Trophoblast cell (in vitro differentiated cells and primary cell): ENCODE measurements around the gene RIPOR2.

Source experiments
- DNase-seq, 2 donors: peaks; one replicate each; pipeline ENCODE4 v3.0.0-alpha.2; 2016
- H2AFZ ChIP-seq: 2 replicates; pipeline ENCODE4 v1.6.1; 2013; ENCODE audit warnings: low read length, moderate library complexity, mild to moderate bottlenecking; ENCODE audit not compliant: insufficient read depth, poor library complexity
- H2AK5ac ChIP-seq: 2 replicates; pipeline ENCODE4 v1.6.1; 2013; ENCODE audit warnings: mild to moderate bottlenecking, low read length
- H2BK120ac ChIP-seq: 2 replicates; pipeline ENCODE4 v1.6.1; 2013; ENCODE audit warnings: low read length, mild to moderate bottlenecking, moderate library complexity; ENCODE audit not compliant: insufficient read depth, poor library complexity
- H2BK12ac ChIP-seq: 2 replicates; pipeline ENCODE4 v1.6.1; 2013; ENCODE audit warnings: mild to moderate bottlenecking, low read length, moderate library complexity
- H2BK5ac ChIP-seq: 2 replicates; pipeline ENCODE4 v1.6.1; 2013; ENCODE audit warnings: low read length, low read depth, moderate library complexity, mild to moderate bottlenecking; ENCODE audit not compliant: poor library complexity
- H3K14ac ChIP-seq: 2 replicates; pipeline ENCODE4 v1.6.1; 2013; ENCODE audit warnings: mild to moderate bottlenecking, low read length
- H3K18ac ChIP-seq: 2 replicates; pipeline ENCODE4 v1.6.1; 2013; ENCODE audit warnings: mild to moderate bottlenecking, low read length
- H3K23ac ChIP-seq: 2 replicates; pipeline ENCODE4 v1.6.1; 2013; ENCODE audit warnings: low read length
- H3K27ac ChIP-seq: 2 replicates; pipeline ENCODE4 v1.5.1; 2013; ENCODE audit warnings: low read depth, mild to moderate bottlenecking, inconsistent platforms, low read length, moderate library complexity
- H3K27me3 ChIP-seq: 2 replicates; pipeline ENCODE4 v1.6.1; 2013; ENCODE audit warnings: inconsistent platforms, mild to moderate bottlenecking, low read length, moderate library complexity; ENCODE audit not compliant: insufficient read depth
- H3K36me3 ChIP-seq, 2 experiments: 1 replicate in 1 of 2; 2 replicates in 1 of 2; pipeline ENCODE4 v1.6.1; 2013; ENCODE audit warnings: low read length in 2 of 2, mild to moderate bottlenecking in 2 of 2, moderate library complexity in 1 of 2; ENCODE audit not compliant: insufficient read depth in 2 of 2, control insufficient read depth in 1 of 2
- H3K4ac ChIP-seq: 2 replicates; pipeline ENCODE4 v1.6.1; 2013; ENCODE audit warnings: low read depth, mild to moderate bottlenecking, low read length, moderate library complexity
- H3K4me1 ChIP-seq, 2 experiments: 1 replicate in 1 of 2; 2 replicates in 1 of 2; pipeline ENCODE4 v1.6.1; 2013; ENCODE audit warnings: low read length in 2 of 2, mild to moderate bottlenecking in 2 of 2, moderate library complexity in 1 of 2; ENCODE audit not compliant: insufficient read depth in 2 of 2, control insufficient read depth in 1 of 2
- H3K4me2 ChIP-seq: 2 replicates; pipeline ENCODE4 v1.6.1; 2013; ENCODE audit warnings: inconsistent platforms, mild to moderate bottlenecking, low read length, moderate library complexity
- H3K4me3 ChIP-seq: 2 replicates; pipeline ENCODE4 v1.5.1; 2013; ENCODE audit warnings: mild to moderate bottlenecking, low read depth, low read length, inconsistent platforms
- H3K79me1 ChIP-seq: one replicate; pipeline ENCODE4 v1.6.1; 2013; ENCODE audit warnings: low read length
- H3K79me2 ChIP-seq: 2 replicates; pipeline ENCODE4 v1.6.1; 2013; ENCODE audit warnings: low read length, mild to moderate bottlenecking; ENCODE audit not compliant: control insufficient read depth, insufficient read depth, poor library complexity
- H3K9ac ChIP-seq: 2 replicates; pipeline ENCODE4 v1.6.1; 2013; ENCODE audit warnings: mild to moderate bottlenecking, low read length
- H3K9me3 ChIP-seq: 2 replicates; pipeline ENCODE4 v1.6.1; 2013; ENCODE audit warnings: low read depth, mild to moderate bottlenecking, control low read depth, inconsistent platforms, low read length; ENCODE audit not compliant: insufficient read depth
- H4K12ac ChIP-seq: 2 replicates; pipeline ENCODE4 v1.6.1; 2013; ENCODE audit warnings: low read depth, mild to moderate bottlenecking, low read length, moderate library complexity
- H4K8ac ChIP-seq: 2 replicates; pipeline ENCODE4 v1.6.1; 2013; ENCODE audit warnings: low read depth, mild to moderate bottlenecking, low read length, moderate library complexity
- H4K91ac ChIP-seq: one replicate; pipeline ENCODE4 v1.6.1; 2013; ENCODE audit warnings: low read depth, mild to moderate bottlenecking, low read length, moderate library complexity
- WGBS: extraction: QIAGEN DNeasy Blood & Tissue Kit; methylation state at CpG from one replicate; pipeline ENCODE4 v1.1.7; 2013; ENCODE audit warnings: missing lambda C conversion rate; ENCODE audit not compliant: insufficient read length, insufficient coverage; ENCODE audit errors: extremely low coverage; 5-methylcytosine and 5-hydroxymethylcytosine counted together

The RIPOR2 gene

GRCh38 chr6:24827162-24827561, 108.6 kb downstream of the RIPOR2 start:
- Histone ChIP-seq H3K79me2 (no peaks in the 10 kb centered on the region), H4K8ac (no peak overlapping the region), H3K9ac (no peak overlapping the region), H3K4me2 (no peak overlapping the region), H3K9me3 (no peaks in the 10 kb centered on the region), H2BK5ac (no peak overlapping the region), H3K27ac (no peak overlapping the region), H3K27me3 (no peaks in the 10 kb centered on the region), H3K4me1 (no peaks in the 10 kb centered on the region), H3K4ac (no peak overlapping the region), H2AFZ (no peak overlapping the region), H2AK5ac (no peak overlapping the region), H4K91ac (no peak overlapping the region), H2BK12ac (no peak overlapping the region), H3K14ac (no peak overlapping the region), H3K23ac (no peak overlapping the region), H3K4me3 (no peak overlapping the region), H3K36me3 (peaks cover 15 to 16% of the 10 kb centered on the region in 2 experiments), H4K12ac (no peak overlapping the region), H2BK120ac (no peak overlapping the region), H3K18ac (no peak overlapping the region), H3K79me1 (no peaks in the 10 kb centered on the region)
- no CpG with 5 or more reads among the region's 3 CpGs for WGBS
- no peak for DNase-seq

- Histone ChIP-seq H2BK12ac (no peak overlapping the region), H2BK5ac (no peak overlapping the region), H4K91ac (no peak overlapping the region), H3K36me3 (peaks cover 8 to 11% of the 10 kb centered on the region in 2 experiments), H3K27me3 (no peaks in the 10 kb centered on the region), H3K9me3 (no peaks in the 10 kb centered on the region), H4K12ac (no peak overlapping the region), H3K4me2 (no peak overlapping the region), H3K4me3 (no peak overlapping the region), H3K4ac (no peak overlapping the region), H3K23ac (no peak overlapping the region), H3K4me1 (no peaks in the 10 kb centered on the region), H2AK5ac (no peak overlapping the region), H3K18ac (no peak overlapping the region), H3K9ac (no peak overlapping the region), H4K8ac (no peak overlapping the region), H2AFZ (no peak overlapping the region), H3K79me2 (no peaks in the 10 kb centered on the region), H3K79me1 (no peaks in the 10 kb centered on the region), H3K14ac (no peak overlapping the region), H2BK120ac (no peak overlapping the region), H3K27ac (no peak overlapping the region)
- DNase-seq, result no peak
- WGBS, result no CpG with 5 or more reads among the region's 2 CpGs
Measured at GRCh38 chr6:24825130-24825630, 110.6 kb downstream of the RIPOR2 start.

- Histone ChIP-seq H4K12ac (no peak overlapping the region), H3K4me2 (no peak overlapping the region), H3K79me2 (no peaks in the 10 kb centered on the region), H3K27me3 (no peaks in the 10 kb centered on the region), H3K79me1 (no peaks in the 10 kb centered on the region), H2AFZ (no peak overlapping the region), H3K9me3 (no peaks in the 10 kb centered on the region), H2AK5ac (no peak overlapping the region), H3K4me1 (no peaks in the 10 kb centered on the region), H3K14ac (no peak overlapping the region), H3K18ac (no peak overlapping the region), H3K4me3 (no peak overlapping the region), H3K9ac (no peak overlapping the region), H2BK5ac (no peak overlapping the region), H4K8ac (no peak overlapping the region), H3K23ac (no peak overlapping the region), H2BK12ac (no peak overlapping the region), H2BK120ac (no peak overlapping the region), H4K91ac (no peak overlapping the region), H3K36me3 (peaks cover 8% of the 10 kb centered on the region in 2 experiments), H3K4ac (no peak overlapping the region), H3K27ac (no peak overlapping the region)
- no peak for DNase-seq
- no CpG with 5 or more reads among the region's 6 CpGs for WGBS
Measured at GRCh38 chr6:24824142-24824938, 111.4 kb downstream of the RIPOR2 start.

GRCh38 chr6:24823185-24823584, 112.6 kb downstream of the RIPOR2 start:
- Histone ChIP-seq H3K14ac (no peak overlapping the region), H3K4me2 (no peak overlapping the region), H3K4me3 (no peak overlapping the region), H3K9ac (no peak overlapping the region), H4K12ac (no peak overlapping the region), H3K9me3 (no peaks in the 10 kb centered on the region), H3K27ac (no peak overlapping the region), H2BK5ac (no peak overlapping the region), H3K18ac (no peak overlapping the region), H3K79me1 (no peaks in the 10 kb centered on the region), H4K8ac (no peak overlapping the region), H3K36me3 (peaks cover 4 to 8% of the 10 kb centered on the region in 2 experiments), H3K4ac (no peak overlapping the region), H2AFZ (no peak overlapping the region), H2BK12ac (no peak overlapping the region), H2BK120ac (no peak overlapping the region), H4K91ac (no peak overlapping the region), H3K4me1 (no peaks in the 10 kb centered on the region), H3K27me3 (no peaks in the 10 kb centered on the region), H3K23ac (no peak overlapping the region), H3K79me2 (no peaks in the 10 kb centered on the region), H2AK5ac (no peak overlapping the region)
- DNase-seq, result no peak
- WGBS, result no CpG with 5 or more reads among the region's 2 CpGs
